WTC11 (cell line): ENCODE measurements around the gene IL27RA. TPM values are rescaled to one million over a fixed set of nuclear protein-coding genes. Genes with fewer than 3 reads are reported as not detected.

ENCODE experiments used
- ATAC-seq: fragments of 200-7000 bp; cut with Tn5 transposase; 2 replicates; pipeline ENCODE4 v1.10.0; 2021; ENCODE audit warnings: mild to moderate bottlenecking, moderate library complexity
- CTCF ChIA-PET: fragments of 300-600 bp; sonication (Branson Sonifier 250); formaldehyde crosslinking; loops from one replicate; lab custom pipeline; 2021; ENCODE audit warnings: antibody characterized with exemption; lab: Charles Lee
- POLR2A ChIA-PET: fragments of 350-600 bp; sonication (Branson Sonifier 250); formaldehyde crosslinking; loops from one replicate; lab custom pipeline; 2021; ENCODE audit warnings: antibody characterized with exemption; lab: Charles Lee
- DNase-seq: peaks from one replicate; pipeline ENCODE4 v3.0.0; 2021; ENCODE audit warnings: low spot score
- H3K27ac Mint-ChIP-seq: 2 replicates; pipeline ENCODE4 v1.8.0; 2021; ENCODE audit warnings: mixed read lengths
- H3K27me3 Mint-ChIP-seq: 2 replicates; pipeline ENCODE4 v1.8.0; 2021; ENCODE audit warnings: low read depth, mild to moderate bottlenecking, moderate library complexity, mixed read lengths
- H3K36me3 Mint-ChIP-seq: 2 replicates; pipeline ENCODE4 v1.8.0; 2021; ENCODE audit warnings: mixed read lengths
- H3K4me1 Mint-ChIP-seq: 2 replicates; pipeline ENCODE4 v1.8.0; 2022; ENCODE audit warnings: mixed read lengths
- H3K4me3 Mint-ChIP-seq: 2 replicates; pipeline ENCODE4 v1.8.0; 2021; ENCODE audit warnings: mild to moderate bottlenecking, moderate library complexity, mixed read lengths
- H3K9me3 Mint-ChIP-seq: 2 replicates; pipeline ENCODE4 v1.8.0; 2021; ENCODE audit warnings: mixed read lengths
- CDX4 ChIP-seq: fragments of 250-450 bp; sonication (Bioruptor Pico); IDR thresholded peaks from 2 replicates; pipeline ENCODE4 v1.9.0; 2021; ENCODE audit warnings: moderate library complexity, mild to moderate bottlenecking, inconsistent platforms, borderline replicate concordance
- CREM ChIP-seq: sonication (generic); formaldehyde crosslinking; IDR thresholded peaks from 2 replicates; pipeline ENCODE4 v1.8.1; 2022; ENCODE audit warnings: mild to moderate bottlenecking, missing genetic modification reagents, moderate library complexity
- EMX1 ChIP-seq: fragments of 250-450 bp; sonication (Bioruptor Pico); IDR thresholded peaks from 2 replicates; pipeline ENCODE4 v1.8.0; 2021; ENCODE audit warnings: mild to moderate bottlenecking
- ETV6 ChIP-seq: sonication (generic); formaldehyde crosslinking; IDR thresholded peaks from 2 replicates; pipeline ENCODE4 v1.8.1; 2022; ENCODE audit warnings: mild to moderate bottlenecking, missing genetic modification reagents
- FOXP4 ChIP-seq: sonication (generic); formaldehyde crosslinking; IDR thresholded peaks from 2 replicates; pipeline ENCODE4 v1.8.0; 2022; ENCODE audit warnings: mild to moderate bottlenecking, missing genetic modification reagents
- GTF2I ChIP-seq: fragments of 250-450 bp; sonication (Bioruptor Pico); conservative IDR thresholded peaks from 2 replicates; pipeline ENCODE4 v1.4.0; 2021; ENCODE audit warnings: mild to moderate bottlenecking
- HMGXB4 ChIP-seq: sonication (generic); formaldehyde crosslinking; IDR thresholded peaks from 2 replicates; pipeline ENCODE4 v1.8.1; 2023; ENCODE audit warnings: mild to moderate bottlenecking, moderate library complexity, missing genetic modification reagents
- IRF1 ChIP-seq: sonication (generic); formaldehyde crosslinking; IDR thresholded peaks from 2 replicates; pipeline ENCODE4 v1.8.0; 2023; ENCODE audit warnings: missing genetic modification reagents
- JUN ChIP-seq: sonication (generic); formaldehyde crosslinking; IDR thresholded peaks from 2 replicates; pipeline ENCODE4 v1.8.0; 2023; ENCODE audit warnings: mild to moderate bottlenecking, missing genetic modification reagents
- MYBL2 ChIP-seq: sonication (generic); formaldehyde crosslinking; IDR thresholded peaks from 2 replicates; pipeline ENCODE4 v1.8.1; 2023; ENCODE audit warnings: mild to moderate bottlenecking, moderate library complexity, missing genetic modification reagents
- NR2C2 ChIP-seq: sonication (generic); formaldehyde crosslinking; IDR thresholded peaks from 2 replicates; pipeline ENCODE4 v1.8.0; 2022; ENCODE audit warnings: mild to moderate bottlenecking, missing genetic modification reagents
- PRRX2 ChIP-seq: fragments of 250-450 bp; sonication (Bioruptor Pico); IDR thresholded peaks from 2 replicates; pipeline ENCODE4 v1.8.0; 2021; ENCODE audit warnings: mild to moderate bottlenecking
- TEAD1 ChIP-seq: sonication (generic); formaldehyde crosslinking; IDR thresholded peaks from 2 replicates; pipeline ENCODE4 v1.8.0; 2022; ENCODE audit warnings: mild to moderate bottlenecking, missing genetic modification reagents
- TEAD4 ChIP-seq: sonication (generic); formaldehyde crosslinking; IDR thresholded peaks from 2 replicates; pipeline ENCODE4 v1.8.0; 2022; ENCODE audit warnings: mild to moderate bottlenecking, missing genetic modification reagents
- ZBTB43 ChIP-seq: sonication (generic); formaldehyde crosslinking; IDR thresholded peaks from 2 replicates; pipeline ENCODE4 v1.8.1; 2023; ENCODE audit warnings: mild to moderate bottlenecking, missing genetic modification reagents
- ZNF396 ChIP-seq: fragments of 250-450 bp; sonication (Bioruptor Pico); IDR thresholded peaks from 2 replicates; pipeline ENCODE4 v1.8.0; 2021; ENCODE audit warnings: mild to moderate bottlenecking, moderate library complexity, borderline replicate concordance
- ZNF423 ChIP-seq: fragments of 250-450 bp; sonication (Bioruptor Pico); IDR thresholded peaks from 2 replicates; pipeline ENCODE4 v2.1.2; 2022; ENCODE audit warnings: mild to moderate bottlenecking, moderate library complexity
- ZNF512 ChIP-seq: sonication (generic); formaldehyde crosslinking; IDR thresholded peaks from 2 replicates; pipeline ENCODE4 v1.8.1; 2022; ENCODE audit warnings: missing genetic modification reagents, borderline replicate concordance
- ZSCAN18 ChIP-seq: fragments of 250-450 bp; sonication (Bioruptor Pico); IDR thresholded peaks from 2 replicates; pipeline ENCODE4 v2.1.2; 2022; ENCODE audit warnings: mild to moderate bottlenecking, moderate library complexity
- total RNA-seq: library from RNA; stranded (reverse); gene quantifications from 3 replicates; pipeline ENCODE4 v1.2.3, GENCODE V29; 2021

Gene IL27RA
- total RNA-seq, 1 experiment from 2014 or later, result 12.2 TPM

- POLR2A ChIA-PET, result interaction anchor here (1.6 kb wide), 1 partner anchor 9 kb away, joined by 5 read pairs; no protein-coding TSS in a partner anchor
- Mint-ChIP-seq H3K4me1 (no peaks in the 10 kb centered on the region), H3K36me3 (peaks cover 36% of the 10 kb centered on the region), H3K27me3 (no peaks in the 10 kb centered on the region), H3K9me3 (peaks cover 11% of the 10 kb centered on the region), H3K27ac (no peak overlapping the region), H3K4me3 (no peak overlapping the region)
- TF ChIP-seq EMX1 (CRISPR knock-in tag) (no peak), ZNF512 (CRISPR knock-in tag) (no peak), FOXP4 (no peak), ZNF396 (CRISPR knock-in tag) (no peak), TEAD4 (CRISPR knock-in tag) (no peak), CREM (CRISPR knock-in tag) (no peak), IRF1 (no peak), ETV6 (no peak), ZBTB43 (CRISPR knock-in tag) (no peak), MYBL2 (no peak), ZNF423 (CRISPR knock-in tag) (no peak), HMGXB4 (no peak), GTF2I (no peak), ZSCAN18 (CRISPR knock-in tag) (no peak)
- CTCF ChIA-PET, result interaction anchor here (0.7 to 1.3 kb wide), 3 partner anchors 36 to 63 kb away, joined by 3 to 6 read pairs (median 3); partner anchors contain the start of gene IL27RA
- no peak for ATAC-seq
- DNase-seq, result no peak
These were observed 35.4 kb upstream of the IL27RA start for GRCh38 chr19:13995878-13996765.

- peaks cover 34% of the 10 kb centered on the region for H3K36me3 Mint-ChIP-seq
- TF ChIP-seq TEAD4 (CRISPR knock-in tag) (no peak), JUN (CRISPR knock-in tag) (no peak), CDX4 (CRISPR knock-in tag) (no peak), PRRX2 (CRISPR knock-in tag) (no peak), NR2C2 (CRISPR knock-in tag) (no peak), TEAD1 (CRISPR knock-in tag) (no peak), ZSCAN18 (CRISPR knock-in tag) (no peak)
- peaks cover 11% of the 10 kb centered on the region for H3K9me3 Mint-ChIP-seq
- CTCF ChIA-PET, result interaction anchor here (0.7 to 1.1 kb wide), 2 partner anchors 35 kb away, joined by 3 to 4 read pairs; partner anchors contain the start of gene IL27RA
- ATAC-seq, result no peak
- no peak overlapping the region for H3K27ac Mint-ChIP-seq
- H3K4me1 Mint-ChIP-seq, result no peaks in the 10 kb centered on the region
- no peak for DNase-seq
- POLR2A ChIA-PET, result no interaction called here
- no peak overlapping the region for H3K4me3 Mint-ChIP-seq
- no peaks in the 10 kb centered on the region for H3K27me3 Mint-ChIP-seq
These were observed 34.5 kb upstream of the IL27RA start for GRCh38 chr19:13996928-13997630.
